GM21381 (cell line): ENCODE data around the gene TULP4.
"Not testable (repeated sequence)": the region's sequence is repeated elsewhere in the genome, so short reads cannot be mapped to it uniquely, and the experiment has no call there.

ENCODE experiments used
- ATAC-seq: cut with Tn5 transposase; IDR thresholded peaks from one replicate; pipeline ENCODE4 v1.9.1; 2021; ENCODE audit warnings: mild to moderate bottlenecking, moderate library complexity; ENCODE audit not compliant: unreplicated experiment

TULP4 gene

GRCh38 chr6:158323561-158323958, 11.3 kb downstream of the TULP4 start:
- peak; percentile 26 for ATAC-seq

GRCh38 chr6:158324136-158324535, 11.9 kb downstream of the TULP4 start:
- ATAC-seq = no peak

- no peak for ATAC-seq
Measured at GRCh38 chr6:158327211-158327610, 14.9 kb downstream of the TULP4 start.

GRCh38 chr6:158328952-158329351, 16.7 kb downstream of the TULP4 start:
- ATAC-seq = no peak

GRCh38 chr6:158329531-158329930, 17.3 kb downstream of the TULP4 start:
- ATAC-seq = no peak

GRCh38 chr6:158330016-158330415, 17.8 kb downstream of the TULP4 start:
- ATAC-seq = no peak

GRCh38 chr6:158332237-158332636, 20.0 kb downstream of the TULP4 start:
- ATAC-seq = no peak

- no peak for ATAC-seq
Measured at GRCh38 chr6:158333094-158333493, 20.8 kb downstream of the TULP4 start.

GRCh38 chr6:158334534-158334933, 22.3 kb downstream of the TULP4 start:
- no peak for ATAC-seq

GRCh38 chr6:158337332-158337731, 25.1 kb downstream of the TULP4 start:
- ATAC-seq = no peak

GRCh38 chr6:158338311-158339112, 26.2 kb downstream of the TULP4 start:
- no peak for ATAC-seq

- ATAC-seq = not testable (repeated sequence)
Measured at GRCh38 chr6:158339197-158339596, 26.9 kb downstream of the TULP4 start.

- ATAC-seq = no peak
Measured at GRCh38 chr6:158340252-158340651, 28.0 kb downstream of the TULP4 start.

GRCh38 chr6:158344534-158344933, 32.3 kb downstream of the TULP4 start:
- ATAC-seq = peak; percentile 79

GRCh38 chr6:158345444-158345843, 33.2 kb downstream of the TULP4 start:
- ATAC-seq = not testable (repeated sequence)

- no peak for ATAC-seq
Measured at GRCh38 chr6:158347335-158347734, 35.1 kb downstream of the TULP4 start.

GRCh38 chr6:158348737-158349504, 36.7 kb downstream of the TULP4 start:
- ATAC-seq = not testable (repeated sequence)

- ATAC-seq = not testable (repeated sequence)
Measured at GRCh38 chr6:158349505-158350275, 37.4 kb downstream of the TULP4 start.

GRCh38 chr6:158350731-158351130, 38.5 kb downstream of the TULP4 start:
- ATAC-seq = not testable (repeated sequence)

- no peak for ATAC-seq
Measured at GRCh38 chr6:158353883-158354877, 41.9 kb downstream of the TULP4 start.
